T-cell (primary cell): ENCODE measurements around the gene EXOSC9. TPM values are rescaled to one million over a fixed set of nuclear protein-coding genes. Genes with fewer than 3 reads are reported as not detected.

Experiments
- ATAC-seq, 4 experiments: fragments of 200-7000 bp in 3 of 4; fragments of 150-1000 bp in 1 of 4; cut with Tn5 transposase; replicated peaks in 1 of 4; 1 replicate in 3 of 4; 2 replicates in 1 of 4; pipeline ENCODE4 v1.10.0; 2021; ENCODE audit warnings: moderate library complexity in 3 of 4, mild to moderate bottlenecking in 2 of 4, moderate number of reproducible peaks in 1 of 4
- CTCF ChIA-PET, 2 donors: fragments of 300-600 bp; sonication (Branson Sonifier 250); formaldehyde crosslinking; loops; one replicate each; lab custom pipeline; 2022; ENCODE audit warnings: antibody characterized with exemption in 2 of 2; lab: Charles Lee
- POLR2A ChIA-PET, 2 donors: fragments of 300-600 bp; sonication (Branson Sonifier 250); formaldehyde crosslinking; loops; one replicate each; lab custom pipeline; 2022; ENCODE audit warnings: antibody characterized with exemption in 2 of 2; lab: Charles Lee
- DNase-seq, 35 experiments: peaks; one replicate each; pipeline versions ENCODE4 v3.0.0 to v3.0.0-alpha.2; 2013 to 2023
- H3K27ac ChIP-seq: one replicate; pipeline ENCODE4 v1.5.1; 2013; ENCODE audit warnings: low read length
- H3K27me3 ChIP-seq, 2 experiments: replicated peaks in 1 of 2; 1 replicate in 1 of 2; 2 replicates in 1 of 2; pipeline versions ENCODE4 v1.6.1 to v1.7.0; 2013; ENCODE audit warnings: low read length in 1 of 2, mixed read lengths in 1 of 2; ENCODE audit not compliant: control insufficient read depth in 2 of 2, insufficient read depth in 2 of 2; ENCODE audit errors: extremely low read depth in 1 of 2
- H3K36me3 ChIP-seq, 2 donors: 1 replicate in 1 of 2; 2 replicates in 1 of 2; pipeline versions ENCODE4 v1.6.1 to v1.7.0; 2013; ENCODE audit warnings: low read length in 1 of 2; ENCODE audit not compliant: control insufficient read depth in 2 of 2, insufficient read depth in 1 of 2; ENCODE audit errors: extremely low read depth in 1 of 2
- H3K4me1 ChIP-seq, 2 experiments: 1 replicate in 1 of 2; 2 replicates in 1 of 2; pipeline versions ENCODE4 v1.6.1 to v1.7.0; 2013; ENCODE audit warnings: low read length in 2 of 2, mixed read lengths in 1 of 2; ENCODE audit not compliant: insufficient read depth in 2 of 2, control insufficient read depth in 1 of 2; ENCODE audit errors: extremely low read depth in 1 of 2
- H3K4me3 ChIP-seq, 2 donors: 1 replicate in 1 of 2; 2 replicates in 1 of 2; pipeline versions ENCODE4 v1.5.1 to v1.7.0; 2013; ENCODE audit warnings: mild to moderate bottlenecking in 2 of 2, low read length in 1 of 2, moderate library complexity in 1 of 2; ENCODE audit not compliant: control insufficient read depth in 1 of 2; ENCODE audit errors: extremely low read depth in 1 of 2
- H3K9me3 ChIP-seq: 2 replicates; pipeline ENCODE4 v1.7.0; 2013
- H3K27ac Mint-ChIP-seq, 2 donors: one replicate each; pipeline ENCODE4 v1.8.0; 2020 to 2021; ENCODE audit warnings: mild to moderate bottlenecking in 2 of 2, mixed read lengths in 2 of 2
- H3K27me3 Mint-ChIP-seq, 2 donors: one replicate each; pipeline ENCODE4 v1.8.0; 2021 to 2022; ENCODE audit warnings: mixed read lengths in 2 of 2
- H3K36me3 Mint-ChIP-seq: one replicate; pipeline ENCODE4 v1.8.0; 2021; ENCODE audit warnings: mixed read lengths
- H3K4me1 Mint-ChIP-seq, 3 donors: one replicate each; pipeline ENCODE4 v1.8.0; 2020 to 2022; ENCODE audit warnings: mixed read lengths in 3 of 3, mild to moderate bottlenecking in 1 of 3
- H3K4me3 Mint-ChIP-seq, 3 donors: one replicate each; pipeline ENCODE4 v1.8.0; 2020 to 2022; ENCODE audit warnings: mild to moderate bottlenecking in 3 of 3, mixed read lengths in 3 of 3, moderate library complexity in 3 of 3
- H3K9me3 Mint-ChIP-seq, 3 donors: one replicate each; pipeline ENCODE4 v1.8.0; 2020 to 2022; ENCODE audit warnings: mixed read lengths in 3 of 3
- WGBS: methylation state at CpG from one replicate; pipeline ENCODE4 v1.1.5; 2013; ENCODE audit warnings: missing lambda C conversion rate; ENCODE audit not compliant: insufficient coverage; 5-methylcytosine and 5-hydroxymethylcytosine counted together
- total RNA-seq, 35 experiments: library from RNA in 6 of 35; stranded (reverse) in 6 of 35; fragments of 120-200 nt in 1 of 35; gene quantifications; one replicate each; pipeline versions ENCODE4 v1.2.1 to v1.2.4 and lab custom pipeline; 2013 to 2026

The EXOSC9 gene
- total RNA-seq, 5 donors from 2014 or later (not counting 1 experiment from before 2014, with no cell fraction given) = 32.2 to 57.7 (median 36.4) TPM

DNA sequence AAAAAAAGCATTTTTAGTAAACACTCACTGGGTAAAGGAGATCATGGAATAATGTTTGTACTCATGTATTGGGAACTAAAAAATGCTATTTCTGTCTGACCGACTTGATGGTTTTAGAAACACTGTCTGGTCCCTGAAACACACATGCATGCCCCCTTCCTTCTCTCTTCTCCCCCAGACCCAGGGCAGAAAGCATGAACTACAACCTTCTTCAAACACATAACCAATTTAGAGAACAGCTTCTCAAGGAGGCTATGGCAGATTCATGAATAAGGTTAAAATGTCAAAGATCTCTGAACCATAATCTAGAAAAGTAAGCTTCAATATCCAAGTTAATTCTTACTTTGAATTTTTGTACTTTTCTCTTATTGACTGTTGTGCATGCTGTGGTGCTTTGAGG, 16.6 kb downstream of the EXOSC9 start:
- POLR2A ChIA-PET = no interaction called here
- Mint-ChIP-seq H3K27me3 (no peaks in the 10 kb centered on the region), H3K4me3 (no peak overlapping the region), H3K27ac (peak overlapping the region; percentile 19 to 22), H3K9me3 (no peaks in the 10 kb centered on the region), H3K4me1 (peaks cover 5 to 14% (median 10%) of the 10 kb centered on the region in 3 donors), H3K36me3 (peaks cover 16% of the 10 kb centered on the region)
- no peaks in the 10 kb centered on the region for H3K27me3 ChIP-seq
- ATAC-seq = no peak
- H3K4me3 ChIP-seq = no peak overlapping the region
- no peak overlapping the region for H3K27ac ChIP-seq
- no CpG with 5 or more reads among the region's 1 CpG for WGBS
- H3K4me1 ChIP-seq = peaks cover under 1 to 3% of the 10 kb centered on the region in 2 experiments
- CTCF ChIA-PET = no interaction called here
- H3K36me3 ChIP-seq = peaks cover 0 to 46% of the 10 kb centered on the region in 2 donors
- H3K9me3 ChIP-seq = no peaks in the 10 kb centered on the region
- DNase-seq = no peak

DNA sequence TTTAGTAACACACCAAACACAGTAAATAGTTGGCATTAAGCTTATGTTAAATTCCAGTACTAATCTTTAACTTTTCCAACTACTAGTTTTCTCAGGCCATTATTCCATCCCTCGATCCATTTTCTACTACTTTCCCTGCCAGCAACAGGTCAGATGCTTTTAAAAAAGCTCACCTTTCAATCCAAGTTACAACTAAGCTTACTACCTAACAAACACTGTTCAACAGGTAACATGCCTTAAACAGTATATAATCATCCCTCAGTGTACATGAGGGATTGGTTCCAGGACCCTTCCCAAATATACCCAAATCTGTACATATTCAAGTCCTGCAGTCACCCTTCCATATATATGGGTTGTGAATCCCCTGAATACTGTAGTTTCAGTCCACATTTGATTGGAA, 17.1 kb downstream of the EXOSC9 start:
- no peaks in the 10 kb centered on the region for H3K27me3 ChIP-seq
- no peaks in the 10 kb centered on the region for H3K9me3 ChIP-seq
- Mint-ChIP-seq H3K4me1 (peaks cover 10 to 19% (median 14%) of the 10 kb centered on the region in 3 donors), H3K9me3 (no peaks in the 10 kb centered on the region), H3K27ac (peak overlapping the region in 1 of 2 donors; percentile 22), H3K4me3 (no peak overlapping the region), H3K27me3 (no peaks in the 10 kb centered on the region), H3K36me3 (peaks cover 13% of the 10 kb centered on the region)
- no peak for ATAC-seq
- peaks cover 0 to 41% of the 10 kb centered on the region in 2 donors for H3K36me3 ChIP-seq
- no peak overlapping the region for H3K27ac ChIP-seq
- 75% methylated on average over 1 of the region's 1 CpG for WGBS
- H3K4me3 ChIP-seq = no peak overlapping the region
- H3K4me1 ChIP-seq = peaks cover 3 to 6% of the 10 kb centered on the region in 2 experiments
- DNase-seq = no peak
- CTCF ChIA-PET = no interaction called here
- POLR2A ChIA-PET = no interaction called here

DNA sequence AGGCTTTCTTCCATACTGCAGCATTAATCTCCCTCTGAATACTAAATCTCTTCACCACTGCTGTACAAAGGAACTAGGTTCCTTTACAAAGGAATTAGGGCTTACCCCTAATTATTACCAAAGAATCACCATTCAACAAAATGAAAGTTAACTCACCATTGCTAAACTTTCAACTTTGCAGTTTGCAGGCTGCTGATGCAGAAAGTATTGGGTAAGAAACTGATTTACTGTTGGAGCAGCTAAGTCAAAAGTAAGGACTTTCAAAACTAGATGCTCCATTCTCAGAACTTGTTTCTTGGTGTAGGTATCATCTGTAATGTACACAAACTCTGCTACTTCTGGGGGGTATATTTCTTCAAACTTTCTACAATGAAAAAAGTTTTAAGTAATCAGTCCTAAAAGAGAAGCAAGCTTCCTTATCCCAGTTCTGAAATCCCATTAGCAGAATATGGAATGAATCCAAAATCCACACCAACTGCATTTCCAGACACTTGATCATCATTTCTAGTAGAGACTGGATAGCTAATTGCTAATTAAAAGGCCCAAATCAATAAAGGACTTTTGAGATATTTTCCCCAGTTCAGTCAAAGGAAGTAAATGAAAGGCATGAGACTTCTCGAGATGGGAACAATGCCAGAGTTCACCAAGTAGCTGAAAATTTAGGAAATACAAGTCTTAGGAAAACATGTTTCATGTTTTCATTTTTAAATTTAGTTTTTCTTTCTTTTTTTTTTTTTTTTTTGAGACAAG, 18.3 kb downstream of the EXOSC9 start:
- no peak overlapping the region for H3K4me3 ChIP-seq
- ATAC-seq = no peak
- no peak overlapping the region for H3K27ac ChIP-seq
- Mint-ChIP-seq H3K4me1 (peaks cover 16 to 22% (median 17%) of the 10 kb centered on the region in 3 donors), H3K9me3 (no peaks in the 10 kb centered on the region), H3K36me3 (peaks cover 8% of the 10 kb centered on the region), H3K27me3 (no peaks in the 10 kb centered on the region), H3K27ac (peak overlapping the region; percentile 14 to 36), H3K4me3 (no peak overlapping the region)
- no peak for DNase-seq
- no peaks in the 10 kb centered on the region for H3K9me3 ChIP-seq
- peaks cover 0 to 34% of the 10 kb centered on the region in 2 donors for H3K36me3 ChIP-seq
- peaks cover 6 to 10% of the 10 kb centered on the region in 2 experiments for H3K4me1 ChIP-seq
- ChIA-PET CTCF (interaction anchor here in 1 of 2 donors (0.5 to 0.9 kb wide), 3 partner anchors 16 to 57 kb away, joined by 3 read pairs; no protein-coding TSS in a partner anchor), POLR2A (interaction anchor here (0.7 to 1.1 kb wide), 2 partner anchors 8 to 14 kb away, joined by 3 read pairs; no protein-coding TSS in a partner anchor)
- no peaks in the 10 kb centered on the region for H3K27me3 ChIP-seq
- WGBS = no CpG with 5 or more reads among the region's 1 CpG

DNA sequence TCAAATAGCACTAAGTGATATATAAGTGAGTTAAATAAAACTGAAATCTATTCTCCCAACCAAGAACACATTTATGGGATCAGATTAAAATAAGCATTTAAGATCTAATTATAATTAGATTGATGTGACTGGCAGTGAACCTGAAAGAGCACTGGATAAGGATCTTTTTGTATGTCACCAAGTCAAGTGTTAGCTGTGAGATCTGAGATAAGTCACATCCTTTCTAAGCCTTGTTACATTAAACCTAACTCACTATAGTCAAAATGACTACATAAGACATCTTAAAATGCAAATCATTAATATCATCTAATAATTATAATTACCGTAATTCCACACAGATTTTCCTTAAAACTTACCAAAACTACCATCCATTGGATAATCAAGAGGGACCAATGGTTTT, 20.9 kb downstream of the EXOSC9 start:
- no peak overlapping the region for H3K27ac Mint-ChIP-seq
- no CpG with 5 or more reads among the region's 1 CpG for WGBS
- peaks cover 0 to 8% of the 10 kb centered on the region in 2 donors for H3K36me3 ChIP-seq
- ATAC-seq (no peak), DNase-seq (no peak)
- CTCF ChIA-PET = interaction anchor here in 1 of 2 donors (1.0 to 1.3 kb wide), 2 partner anchors 22 to 94 kb away, joined by 3 read pairs; no protein-coding TSS in a partner anchor
- no peaks in the 10 kb centered on the region for H3K27me3 Mint-ChIP-seq
- H3K27me3 ChIP-seq = no peaks in the 10 kb centered on the region
- no peak overlapping the region for H3K27ac ChIP-seq
- peaks cover 7 to 10% of the 10 kb centered on the region in 2 experiments for H3K4me1 ChIP-seq
- H3K4me1 Mint-ChIP-seq = peaks cover 16 to 24% (median 20%) of the 10 kb centered on the region in 3 donors
- POLR2A ChIA-PET = interaction anchor here in 1 of 2 donors (0.9 to 1.3 kb wide), 2 partner anchors 19 to 21 kb away, joined by 4 to 6 read pairs; partner anchors contain the start of gene EXOSC9
- H3K9me3 Mint-ChIP-seq = no peaks in the 10 kb centered on the region
- H3K4me3 Mint-ChIP-seq = peak overlapping the region; percentile 86 to 93 (median 86)
- H3K36me3 Mint-ChIP-seq = peaks cover 9% of the 10 kb centered on the region
- no peak overlapping the region for H3K4me3 ChIP-seq
- no peaks in the 10 kb centered on the region for H3K9me3 ChIP-seq

DNA sequence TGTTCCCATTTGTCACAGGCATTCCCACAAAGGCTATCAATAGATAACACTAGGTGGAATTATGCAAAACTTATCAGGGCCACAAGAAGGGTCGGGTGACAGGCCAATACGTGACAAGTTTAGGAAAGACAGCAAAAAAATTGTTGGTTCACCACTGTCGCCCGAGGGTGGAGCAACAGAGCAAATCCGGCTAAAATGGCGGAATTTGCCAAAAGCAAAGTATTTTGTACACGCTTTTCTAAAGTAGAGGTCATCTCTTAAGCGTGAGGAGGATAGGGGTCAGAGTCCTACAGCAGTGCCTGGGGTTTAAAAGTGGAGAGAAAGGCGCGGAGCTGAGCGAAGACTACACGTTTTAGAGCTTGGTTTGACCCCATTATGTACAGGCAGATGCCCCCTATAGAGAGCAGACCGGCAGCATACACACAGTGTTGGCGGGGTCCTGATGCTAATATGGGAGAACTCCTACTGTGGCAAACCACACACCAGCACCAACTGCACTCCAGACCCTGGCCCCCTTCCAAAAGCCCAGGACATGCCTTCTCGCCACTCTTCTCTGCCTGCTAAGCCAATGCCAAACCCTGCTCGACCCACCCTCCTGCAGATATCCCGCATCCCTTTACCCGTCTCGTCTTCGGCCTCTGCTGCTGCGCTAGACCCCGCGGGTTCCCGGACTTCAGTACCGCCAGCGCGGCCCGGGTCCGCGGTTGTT, 21.8 kb downstream of the EXOSC9 start:
- peak overlapping the region; percentile 86 to 93 (median 86) for H3K4me3 Mint-ChIP-seq
- Histone ChIP-seq H3K9me3 (no peaks in the 10 kb centered on the region), H3K4me3 (peak overlapping the region; percentile 71 to 78), H3K27me3 (no peaks in the 10 kb centered on the region), H3K27ac (no peak overlapping the region), H3K4me1 (peaks cover 7 to 10% of the 10 kb centered on the region in 2 experiments), H3K36me3 (peaks cover 0 to under 1% of the 10 kb centered on the region in 2 donors)
- under 1% methylated on average over 25 of the region's 30 CpGs for WGBS
- POLR2A ChIA-PET = no interaction called here
- CTCF ChIA-PET = interaction anchor here in 1 of 2 donors (1.0 kb wide), 1 partner anchor 95 kb away, joined by 3 read pairs; no protein-coding TSS in a partner anchor
- no peaks in the 10 kb centered on the region for H3K27me3 Mint-ChIP-seq
- H3K9me3 Mint-ChIP-seq = no peaks in the 10 kb centered on the region
- peaks cover 9% of the 10 kb centered on the region for H3K36me3 Mint-ChIP-seq
- peak overlapping the region; percentile 39 to 52 for H3K27ac Mint-ChIP-seq
- peaks cover 16 to 24% (median 20%) of the 10 kb centered on the region in 3 donors for H3K4me1 Mint-ChIP-seq
- DNase-seq (peak in 22 of 35 experiments; percentile 1 to 53 (median 14)), ATAC-seq (peak in 1 of 4 experiments; percentile 1)
